ENCODE results near the gene EEA1.

DNA sequence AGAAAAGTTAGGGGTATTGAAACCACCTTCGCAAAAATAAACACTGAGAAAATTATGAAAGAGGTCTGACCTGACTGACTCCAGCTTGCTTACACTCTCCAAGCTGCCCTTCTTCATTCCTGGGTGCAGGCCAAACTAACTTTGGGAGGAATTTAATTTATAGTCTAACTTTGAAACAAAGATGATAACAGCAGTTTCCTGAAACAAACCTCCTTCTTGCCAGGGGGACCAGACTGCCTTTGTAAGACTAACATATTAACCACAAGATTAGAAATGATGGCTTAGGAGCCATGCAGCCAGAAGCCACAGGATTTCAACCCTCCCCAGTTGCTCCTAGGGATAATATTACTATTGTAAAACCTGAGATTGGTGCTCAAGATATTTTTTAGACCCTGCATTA lies 13.8 kb upstream of the EEA1 start:
- no peak for TF ChIP-seq CTCF (IDR thresholded peaks at IDR 0.05)
- TF ChIP-seq POLR2A (IDR thresholded peaks at IDR 0.05) = no peak

Data from esophagus squamous epithelium (tissue), 4 donors.